Mucosa of descending colon (tissue), 3 donors: ENCODE data around the gene C7. TPM values are rescaled to one million over a fixed set of nuclear protein-coding genes. Genes with fewer than 3 reads are reported as not detected.
"Not testable (repeated sequence)": the region's sequence is repeated elsewhere in the genome, so short reads cannot be mapped to it uniquely, and the experiment has no call there.

Experiments
- ATAC-seq: fragments of 200-7000 bp; cut with Tn5 transposase; one replicate; pipeline ENCODE4 v1.9.1; 2020; ENCODE audit warnings: mild to moderate bottlenecking, moderate library complexity
- DNase-seq, 3 donors: peaks; one replicate each; pipeline ENCODE4 v3.0.0-alpha.2; 2020
- H3K36me3 ChIP-seq: fragments of 200-600 bp; one replicate; pipeline ENCODE4 v1.8.0; 2021; ENCODE audit warnings: low read depth, mild to moderate bottlenecking
- H3K4me1 ChIP-seq: fragments of 200-600 bp; one replicate; pipeline ENCODE4 v1.8.0; 2021; ENCODE audit warnings: low read depth, mild to moderate bottlenecking
- H3K4me3 ChIP-seq: fragments of 200-600 bp; one replicate; pipeline ENCODE4 v1.8.0; 2021; ENCODE audit warnings: mild to moderate bottlenecking
- H3K9me3 ChIP-seq: fragments of 200-600 bp; one replicate; pipeline ENCODE4 v1.8.0; 2021; ENCODE audit warnings: mild to moderate bottlenecking
- CTCF ChIP-seq: fragments of 200-600 bp; IDR thresholded peaks from one replicate; pipeline ENCODE4 v1.8.0; 2022; ENCODE audit warnings: antibody characterized with exemption, mild to moderate bottlenecking
- intact Hi-C, 2 donors: fragments of 100-400 bp; cut with DNase I in 1 of 2; cut with micrococcal nuclease in 1 of 2; formaldehyde crosslinking; loops; one replicate each; pipeline versions ENCODE4 v1.11.0 to v1.11.1; 2022; cut with DNase I, micrococcal nuclease
- long read RNA-seq, 2 donors: library from polyadenylated mRNA; unstranded; transcript quantifications; one replicate each; pipeline ENCODE4 v2.0.0, GENCODE V29; 2019 to 2021
- total RNA-seq, 3 donors: library from RNA; stranded (reverse); fragmentation: NEBNext Ultra II Directional in 2 of 3; extraction: Animal tissue kit (Norgen Biotek cat#: 25700) in 2 of 3; gene quantifications; one replicate each; pipeline versions ENCODE4 v1.2.1 to v1.2.4, GENCODE V29; 2021 to 2023
- donor health status: DM: no; HTN: no; CAD: no; lungs with moderate emphysema.
- donor health status: DM: no; HTN: no; CAD: no.
- donor health status: DM: no; HTN: yes; CAD: no.

The C7 gene
- total RNA-seq: 100 to 1,000 TPM in 1 of 3 donors, 10 to 100 TPM in 1, 1 to 10 TPM in 1; 9.2 to 258 (median 44.1) TPM
- long read RNA-seq, donor 1, full-length matches to known transcripts: 208 of 256 reads
- long read RNA-seq, donor 1, partial matches to known transcripts: 40 of 256 reads
- long read RNA-seq, donor 1, other reads (novel, unspliced or antisense): 8 of 256 reads
- long read RNA-seq, donor 2, full-length matches to known transcripts: 7 of 16 reads
- long read RNA-seq, donor 2, partial matches to known transcripts: 5 of 16 reads
- long read RNA-seq, donor 2, other reads (novel, unspliced or antisense): 4 of 16 reads

DNA sequence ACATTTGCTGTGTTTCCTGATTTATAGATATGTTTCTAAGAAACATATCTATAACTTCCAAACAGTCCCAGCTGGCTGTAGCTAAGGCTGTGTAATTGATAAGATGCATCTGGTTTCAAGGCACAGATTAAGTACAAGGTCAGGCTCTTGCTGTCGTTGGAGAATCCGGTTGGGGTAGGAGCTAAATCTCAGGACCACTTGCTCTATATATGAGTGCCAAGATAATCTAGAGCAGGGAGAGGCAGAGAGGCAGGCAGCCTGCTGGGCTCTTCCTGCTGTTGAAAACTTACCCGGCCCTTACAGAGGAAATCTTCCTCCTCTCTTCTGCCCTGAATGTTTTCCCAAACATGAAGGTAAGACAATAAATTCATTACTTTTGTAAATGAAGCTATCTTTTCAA is at the start of gene C7:
Gene C7, plus strand, starts transcription at position 234 of the 400 bp plus-strand sequence. Its CDS starts 114 bp downstream, at position 348.
- H3K4me1 ChIP-seq: peaks cover 6% of the 10 kb centered on the region
- H3K4me3 ChIP-seq: no peak within 1 kb of the TSS
- H3K9me3 ChIP-seq: no peaks in the 10 kb centered on the region
- no peaks in the 10 kb centered on the region for H3K36me3 ChIP-seq
- TF ChIP-seq CTCF: no peak
- ATAC-seq: peak; percentile 79
- DNase-seq: peak in 1 of 3 donors; percentile 15
- intact Hi-C loops: loop anchor here in 1 of 2 donors (5.0 to 10.0 kb wide), 2 partner anchors 366 to 438 kb away; no protein-coding TSS in a partner anchor

DNA sequence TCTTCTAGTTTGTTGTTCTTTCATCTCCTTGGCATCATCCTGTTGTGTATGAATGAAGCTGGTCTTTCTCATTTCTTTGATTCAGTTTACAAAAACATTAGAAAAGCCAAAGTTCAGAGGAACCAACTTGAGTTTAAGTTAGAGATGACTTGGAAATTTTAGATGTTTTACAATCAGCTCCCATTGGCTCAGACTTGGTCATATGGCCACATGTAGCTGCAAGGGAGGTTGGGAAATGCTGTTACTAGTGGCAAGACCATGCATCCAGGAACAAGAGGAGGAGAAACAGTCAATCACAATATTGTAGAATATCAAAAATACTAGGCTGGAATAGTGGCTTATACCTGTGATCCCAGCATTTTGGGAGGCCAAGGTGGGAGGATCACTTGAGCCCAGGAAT is 48.6 kb upstream of the C7 start:
- ATAC-seq (no peak), DNase-seq (no peak)

DNA sequence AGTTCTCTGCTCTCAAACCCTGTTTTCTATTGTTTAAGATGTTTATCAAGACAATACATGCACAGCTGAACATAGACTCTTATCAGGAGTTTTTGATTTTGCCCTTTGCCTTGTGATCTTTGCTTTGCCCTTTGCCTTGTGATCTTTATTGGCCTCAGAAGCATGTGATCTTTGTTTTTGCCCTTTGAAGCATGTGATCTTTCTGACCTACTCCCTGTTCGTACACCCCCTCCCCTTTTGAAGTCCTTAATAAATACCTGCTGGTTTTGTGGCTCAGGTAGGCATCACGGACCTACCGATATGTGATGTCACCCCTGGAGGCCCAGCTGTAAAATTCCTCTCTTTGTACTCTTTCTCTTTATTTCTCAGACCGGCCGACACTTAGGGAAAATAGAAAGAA is 44.3 kb upstream of the C7 start:
- H3K9me3 ChIP-seq, DNase-seq, ATAC-seq, H3K4me1 ChIP-seq, H3K4me3 ChIP-seq, H3K36me3 ChIP-seq, intact Hi-C loops: not testable (repeated sequence)

More for the DNA sequence above, 48.6 kb upstream of the C7 start:
- peaks cover 4% of the 10 kb centered on the region for H3K9me3 ChIP-seq
- no peaks in the 10 kb centered on the region for H3K36me3 ChIP-seq
- no peak overlapping the region for H3K4me3 ChIP-seq
- no peak for TF ChIP-seq CTCF
- intact Hi-C loops: no loop called here
- H3K4me1 ChIP-seq: no peaks in the 10 kb centered on the region

DNA sequence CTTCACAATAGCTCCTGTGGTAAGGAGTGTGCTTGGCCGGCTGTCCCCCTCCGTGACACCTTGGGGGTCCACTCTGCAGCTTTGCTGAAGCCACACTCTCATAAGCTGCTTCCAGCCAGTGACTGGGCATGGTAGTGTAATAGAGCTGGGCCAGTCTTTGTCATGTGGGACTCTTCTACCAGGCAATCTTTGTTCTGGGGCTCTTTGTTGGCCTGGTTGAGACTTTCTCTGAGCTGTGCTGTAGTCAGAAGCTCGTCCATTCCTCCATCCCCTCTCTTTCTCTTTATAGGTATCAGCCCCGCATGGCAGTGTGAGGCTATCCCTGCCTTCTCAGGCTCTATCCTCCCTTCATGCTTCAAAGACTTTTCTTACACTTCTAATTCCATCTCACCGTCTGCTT is 42.5 kb upstream of the C7 start:
- peaks cover 4% of the 10 kb centered on the region for H3K9me3 ChIP-seq
- no peak for TF ChIP-seq CTCF
- intact Hi-C loops: no loop called here
- no peaks in the 10 kb centered on the region for H3K4me1 ChIP-seq
- no peak overlapping the region for H3K4me3 ChIP-seq
- ATAC-seq: no peak
- DNase-seq: no peak
- no peaks in the 10 kb centered on the region for H3K36me3 ChIP-seq

GRCh38 chr5:40869384-40869783 is 39.9 kb upstream of the C7 start:
- intact Hi-C loops: no loop called here
- no peak overlapping the region for H3K4me3 ChIP-seq
- DNase-seq: no peak
- ATAC-seq: no peak
- no peaks in the 10 kb centered on the region for H3K36me3 ChIP-seq
- peaks cover 2% of the 10 kb centered on the region for H3K9me3 ChIP-seq
- TF ChIP-seq CTCF: no peak
- no peaks in the 10 kb centered on the region for H3K4me1 ChIP-seq

DNA sequence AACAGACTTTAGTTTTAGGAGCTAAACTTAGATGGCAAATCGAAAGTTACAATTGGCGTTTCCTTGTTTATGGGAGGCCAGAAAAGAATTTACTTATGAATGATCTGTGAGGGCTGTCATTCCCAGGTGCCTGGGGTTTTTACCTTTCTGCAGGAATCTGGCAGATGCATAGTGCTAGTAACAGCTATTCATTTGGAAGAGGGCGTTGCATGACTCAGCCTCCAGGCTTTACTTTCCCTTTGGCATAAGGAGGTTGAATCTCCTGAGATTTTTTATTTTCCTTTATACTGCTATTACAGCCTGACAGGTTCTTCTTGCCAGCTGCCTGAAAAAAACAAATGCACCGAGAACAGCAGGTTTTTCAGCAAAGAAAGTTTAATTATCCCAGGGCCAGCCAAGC is 38.1 kb upstream of the C7 start:
- intact Hi-C loops: no loop called here
- H3K9me3 ChIP-seq: no peaks in the 10 kb centered on the region
- H3K4me3 ChIP-seq: no peak overlapping the region
- DNase-seq: no peak
- no peaks in the 10 kb centered on the region for H3K36me3 ChIP-seq
- TF ChIP-seq CTCF: no peak
- no peaks in the 10 kb centered on the region for H3K4me1 ChIP-seq
- no peak for ATAC-seq

DNA sequence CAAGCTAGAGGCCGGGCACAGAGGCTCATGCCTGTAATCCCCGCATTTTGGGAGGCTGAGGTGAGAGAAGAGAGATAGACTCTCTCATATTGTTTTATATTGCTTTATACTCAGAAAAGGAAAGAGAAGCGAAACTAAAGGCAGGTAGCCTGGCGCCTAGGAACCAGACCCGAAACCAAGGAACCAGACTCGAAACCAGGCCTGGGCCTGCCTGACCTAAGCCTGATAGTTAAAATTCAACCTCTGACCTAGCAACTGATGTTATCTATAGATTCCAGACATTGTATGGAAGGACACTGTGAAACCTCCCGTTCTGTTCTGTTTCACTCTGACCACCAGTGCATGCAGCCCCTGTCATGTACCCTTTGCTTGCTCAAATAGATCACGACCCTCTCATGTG is 37.0 kb upstream of the C7 start:
- H3K4me3 ChIP-seq, H3K9me3 ChIP-seq, intact Hi-C loops, ATAC-seq, H3K36me3 ChIP-seq, DNase-seq, H3K4me1 ChIP-seq: not testable (repeated sequence)
